Measurements from ENCODE around the gene HNRNPA3. TPM values are rescaled to one million over a fixed set of nuclear protein-coding genes. Genes with fewer than 3 reads are reported as not detected.

HNRNPA3 gene
- total and polyA plus RNA-seq, 10 of the 15 experiments (the other 5 are each of a cell fraction or from before 2014, with no cell fraction given), result 40.4 to 343 (median 206) TPM

DNA sequence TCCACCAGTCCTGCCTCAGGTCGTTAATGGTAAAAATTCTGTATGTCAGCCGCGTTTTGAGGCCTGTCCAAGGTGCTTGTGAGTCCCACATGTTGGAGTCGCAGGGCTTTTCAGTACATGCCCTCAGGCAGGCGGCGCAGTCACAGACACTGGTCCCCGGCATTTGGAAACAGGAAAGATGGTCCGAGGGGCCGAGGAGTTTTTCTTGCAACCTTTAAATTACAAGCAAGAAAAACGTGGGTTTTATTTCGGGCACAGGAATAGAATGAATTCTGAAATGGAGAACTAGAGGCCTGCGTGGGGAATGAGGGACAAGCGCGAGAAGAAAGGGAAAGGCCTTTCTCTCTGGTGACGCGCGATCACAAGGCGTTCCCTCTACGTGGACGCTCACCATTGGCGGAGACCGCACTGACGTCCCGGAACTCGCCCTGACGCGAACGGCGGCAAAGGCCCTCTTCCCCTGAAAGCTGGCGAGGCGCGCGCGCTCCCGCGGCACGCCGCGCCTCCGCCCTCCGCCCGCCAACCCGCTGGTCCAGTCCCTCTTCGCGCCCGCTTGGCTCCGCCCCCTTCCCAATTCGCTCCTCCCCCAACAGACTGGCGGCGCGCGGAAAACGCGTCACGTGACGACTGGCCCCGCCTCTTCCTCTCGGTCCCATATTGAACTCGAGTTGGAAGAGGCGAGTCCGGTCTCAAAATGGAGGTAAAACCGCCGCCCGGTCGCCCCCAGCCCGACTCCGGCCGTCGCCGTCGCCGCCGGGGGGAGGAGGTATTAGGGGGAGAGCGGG is at the start of gene HNRNPA3 (continued):
- TF ChIP-seq, protein P1, sequence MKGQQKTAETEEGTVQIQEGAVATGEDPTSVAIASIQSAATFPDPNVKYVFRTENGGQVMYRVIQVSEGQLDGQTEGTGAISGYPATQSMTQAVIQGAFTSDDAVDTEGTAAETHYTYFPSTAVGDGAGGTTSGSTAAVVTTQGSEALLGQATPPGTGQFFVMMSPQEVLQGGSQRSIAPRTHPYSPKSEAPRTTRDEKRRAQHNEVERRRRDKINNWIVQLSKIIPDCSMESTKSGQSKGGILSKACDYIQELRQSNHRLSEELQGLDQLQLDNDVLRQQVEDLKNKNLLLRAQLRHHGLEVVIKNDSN (IDR thresholded peaks at IDR 0.05; ENCODE audit: borderline replicate concordance, extremely low read length, insufficient read depth, low read depth, low read length), result peak; percentile 77
- no peak for TF ChIP-seq MYC (IDR thresholded peaks at IDR 0.05; ENCODE audit: insufficient read depth, insufficient read length, insufficient replicate concordance, low read length, severe bottlenecking)
- TF ChIP-seq, protein P2, sequence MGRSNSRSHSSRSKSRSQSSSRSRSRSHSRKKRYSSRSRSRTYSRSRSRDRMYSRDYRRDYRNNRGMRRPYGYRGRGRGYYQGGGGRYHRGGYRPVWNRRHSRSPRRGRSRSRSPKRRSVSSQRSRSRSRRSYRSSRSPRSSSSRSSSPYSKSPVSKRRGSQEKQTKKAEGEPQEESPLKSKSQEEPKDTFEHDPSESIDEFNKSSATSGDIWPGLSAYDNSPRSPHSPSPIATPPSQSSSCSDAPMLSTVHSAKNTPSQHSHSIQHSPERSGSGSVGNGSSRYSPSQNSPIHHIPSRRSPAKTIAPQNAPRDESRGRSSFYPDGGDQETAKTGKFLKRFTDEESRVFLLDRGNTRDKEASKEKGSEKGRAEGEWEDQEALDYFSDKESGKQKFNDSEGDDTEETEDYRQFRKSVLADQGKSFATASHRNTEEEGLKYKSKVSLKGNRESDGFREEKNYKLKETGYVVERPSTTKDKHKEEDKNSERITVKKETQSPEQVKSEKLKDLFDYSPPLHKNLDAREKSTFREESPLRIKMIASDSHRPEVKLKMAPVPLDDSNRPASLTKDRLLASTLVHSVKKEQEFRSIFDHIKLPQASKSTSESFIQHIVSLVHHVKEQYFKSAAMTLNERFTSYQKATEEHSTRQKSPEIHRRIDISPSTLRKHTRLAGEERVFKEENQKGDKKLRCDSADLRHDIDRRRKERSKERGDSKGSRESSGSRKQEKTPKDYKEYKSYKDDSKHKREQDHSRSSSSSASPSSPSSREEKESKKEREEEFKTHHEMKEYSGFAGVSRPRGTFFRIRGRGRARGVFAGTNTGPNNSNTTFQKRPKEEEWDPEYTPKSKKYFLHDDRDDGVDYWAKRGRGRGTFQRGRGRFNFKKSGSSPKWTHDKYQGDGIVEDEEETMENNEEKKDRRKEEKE (IDR thresholded peaks at IDR 0.05), result no peak
- peak; percentile 95 for TF ChIP-seq SMAD1 (IDR thresholded peaks at IDR 0.05; ENCODE audit: low read depth, partially characterized antibody)
- TF ChIP-seq, protein P3, sequence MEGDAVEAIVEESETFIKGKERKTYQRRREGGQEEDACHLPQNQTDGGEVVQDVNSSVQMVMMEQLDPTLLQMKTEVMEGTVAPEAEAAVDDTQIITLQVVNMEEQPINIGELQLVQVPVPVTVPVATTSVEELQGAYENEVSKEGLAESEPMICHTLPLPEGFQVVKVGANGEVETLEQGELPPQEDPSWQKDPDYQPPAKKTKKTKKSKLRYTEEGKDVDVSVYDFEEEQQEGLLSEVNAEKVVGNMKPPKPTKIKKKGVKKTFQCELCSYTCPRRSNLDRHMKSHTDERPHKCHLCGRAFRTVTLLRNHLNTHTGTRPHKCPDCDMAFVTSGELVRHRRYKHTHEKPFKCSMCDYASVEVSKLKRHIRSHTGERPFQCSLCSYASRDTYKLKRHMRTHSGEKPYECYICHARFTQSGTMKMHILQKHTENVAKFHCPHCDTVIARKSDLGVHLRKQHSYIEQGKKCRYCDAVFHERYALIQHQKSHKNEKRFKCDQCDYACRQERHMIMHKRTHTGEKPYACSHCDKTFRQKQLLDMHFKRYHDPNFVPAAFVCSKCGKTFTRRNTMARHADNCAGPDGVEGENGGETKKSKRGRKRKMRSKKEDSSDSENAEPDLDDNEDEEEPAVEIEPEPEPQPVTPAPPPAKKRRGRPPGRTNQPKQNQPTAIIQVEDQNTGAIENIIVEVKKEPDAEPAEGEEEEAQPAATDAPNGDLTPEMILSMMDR (IDR thresholded peaks at IDR 0.05 in 2 of 3, conservative IDR thresholded peaks at IDR 0.05 in 1 of 3; ENCODE audit: control insufficient read depth in 2 of 3, extremely low read depth in 1 of 3, insufficient read depth in 1 of 3, low read depth in 3 of 3, low read length in 3 of 3), result peak in 2 of 3 experiments; percentile 16 to 20; a peak in 3 of 6 replicates
- peak; percentile 55; the same call in 1 of the 2 replicates for TF ChIP-seq PAX5 (IDR thresholded peaks at IDR 0.05; ENCODE audit: borderline replicate concordance, low read depth, low read length)
- TF ChIP-seq, protein P4, sequence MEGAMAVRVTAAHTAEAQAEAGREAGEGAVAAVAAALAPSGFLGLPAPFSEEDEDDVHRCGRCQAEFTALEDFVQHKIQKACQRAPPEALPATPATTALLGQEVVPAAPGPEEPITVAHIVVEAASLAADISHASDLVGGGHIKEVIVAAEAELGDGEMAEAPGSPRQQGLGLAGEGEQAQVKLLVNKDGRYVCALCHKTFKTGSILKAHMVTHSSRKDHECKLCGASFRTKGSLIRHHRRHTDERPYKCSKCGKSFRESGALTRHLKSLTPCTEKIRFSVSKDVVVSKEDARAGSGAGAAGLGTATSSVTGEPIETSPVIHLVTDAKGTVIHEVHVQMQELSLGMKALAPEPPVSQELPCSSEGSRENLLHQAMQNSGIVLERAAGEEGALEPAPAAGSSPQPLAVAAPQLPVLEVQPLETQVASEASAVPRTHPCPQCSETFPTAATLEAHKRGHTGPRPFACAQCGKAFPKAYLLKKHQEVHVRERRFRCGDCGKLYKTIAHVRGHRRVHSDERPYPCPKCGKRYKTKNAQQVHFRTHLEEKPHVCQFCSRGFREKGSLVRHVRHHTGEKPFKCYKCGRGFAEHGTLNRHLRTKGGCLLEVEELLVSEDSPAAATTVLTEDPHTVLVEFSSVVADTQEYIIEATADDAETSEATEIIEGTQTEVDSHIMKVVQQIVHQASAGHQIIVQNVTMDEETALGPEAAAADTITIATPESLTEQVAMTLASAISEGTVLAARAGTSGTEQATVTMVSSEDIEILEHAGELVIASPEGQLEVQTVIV (IDR thresholded peaks at IDR 0.05; ENCODE audit: borderline replicate concordance, partially characterized antibody), result peak; percentile 44
- TF ChIP-seq ETV6 (conservative IDR thresholded peaks at IDR 0.05 in 1 of 2, IDR thresholded peaks at IDR 0.05 in 1 of 2; ENCODE audit: borderline replicate concordance in 1 of 2, low read depth in 1 of 2), result no peak
- TF ChIP-seq IKZF2 (IDR thresholded peaks at IDR 0.05), result peak; percentile 72 to 77
- no peak for TF ChIP-seq NFXL1 (IDR thresholded peaks at IDR 0.05; ENCODE audit: borderline replicate concordance)
- TF ChIP-seq, protein P5, sequence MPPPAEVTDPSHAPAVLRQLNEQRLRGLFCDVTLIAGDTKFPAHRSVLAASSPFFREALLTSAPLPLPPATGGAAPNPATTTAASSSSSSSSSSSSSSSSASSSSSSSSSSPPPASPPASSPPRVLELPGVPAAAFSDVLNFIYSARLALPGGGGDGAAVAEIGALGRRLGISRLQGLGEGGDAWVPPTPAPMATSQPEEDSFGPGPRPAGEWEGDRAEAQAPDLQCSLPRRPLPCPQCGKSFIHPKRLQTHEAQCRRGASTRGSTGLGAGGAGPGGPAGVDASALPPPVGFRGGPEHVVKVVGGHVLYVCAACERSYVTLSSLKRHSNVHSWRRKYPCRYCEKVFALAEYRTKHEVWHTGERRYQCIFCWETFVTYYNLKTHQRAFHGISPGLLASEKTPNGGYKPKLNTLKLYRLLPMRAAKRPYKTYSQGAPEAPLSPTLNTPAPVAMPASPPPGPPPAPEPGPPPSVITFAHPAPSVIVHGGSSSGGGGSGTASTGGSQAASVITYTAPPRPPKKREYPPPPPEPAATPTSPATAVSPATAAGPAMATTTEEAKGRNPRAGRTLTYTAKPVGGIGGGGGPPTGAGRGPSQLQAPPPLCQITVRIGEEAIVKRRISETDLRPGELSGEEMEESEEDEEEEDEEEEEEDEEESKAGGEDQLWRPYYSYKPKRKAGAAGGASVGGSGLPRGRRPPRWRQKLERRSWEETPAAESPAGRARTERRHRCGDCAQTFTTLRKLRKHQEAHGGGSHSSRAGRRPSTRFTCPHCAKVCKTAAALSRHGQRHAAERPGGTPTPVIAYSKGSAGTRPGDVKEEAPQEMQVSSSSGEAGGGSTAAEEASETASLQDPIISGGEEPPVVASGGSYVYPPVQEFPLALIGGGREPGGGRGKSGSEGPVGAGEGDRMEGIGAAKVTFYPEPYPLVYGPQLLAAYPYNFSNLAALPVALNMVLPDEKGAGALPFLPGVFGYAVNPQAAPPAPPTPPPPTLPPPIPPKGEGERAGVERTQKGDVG (CRISPR knock-in tag; IDR thresholded peaks at IDR 0.05), result peak; percentile 87; the same call in 1 of the 2 replicates
- TF ChIP-seq CHD4 (IDR thresholded peaks at IDR 0.05), result no peak
- TF ChIP-seq SIN3A (IDR thresholded peaks at IDR 0.05; ENCODE audit: low read depth, low read length), result peak; percentile 40; the same call in 1 of the 2 replicates
- TF ChIP-seq RELA (IDR thresholded peaks at IDR 0.05; ENCODE audit: borderline replicate concordance, partially characterized antibody), result peak; percentile 53
- no peak for TF ChIP-seq SPI1 (IDR thresholded peaks at IDR 0.05; ENCODE audit: borderline replicate concordance, insufficient read depth, low read depth, low read length)
